ENCODE data around the gene TEAD2.
"Not testable (repeated sequence)": the region's sequence is repeated elsewhere in the genome, so short reads cannot be mapped to it uniquely, and the experiment has no call there.

The TEAD2 gene

DNA sequence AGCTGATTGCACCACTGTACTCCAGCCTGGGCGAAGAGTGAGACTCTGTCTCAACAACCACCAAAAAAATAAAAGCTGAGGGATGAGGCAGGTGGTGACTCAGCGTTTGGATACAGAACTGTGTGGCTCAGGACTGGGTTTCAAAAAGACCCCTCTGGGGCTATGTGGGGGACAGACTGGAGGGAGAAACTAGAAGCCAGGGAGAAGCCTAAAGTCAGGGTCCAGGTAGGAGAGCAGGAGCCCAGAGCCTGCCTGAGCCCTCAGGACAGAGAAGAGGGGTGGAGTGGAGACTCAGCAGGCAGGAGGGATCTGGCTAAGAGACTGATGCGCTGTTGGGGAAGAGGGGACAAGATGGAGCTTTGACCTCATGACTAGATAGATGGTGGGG, 28.8 kb downstream of the TEAD2 start:
- no peak for DNase-seq (ENCODE audit: low spot score)

DNA sequence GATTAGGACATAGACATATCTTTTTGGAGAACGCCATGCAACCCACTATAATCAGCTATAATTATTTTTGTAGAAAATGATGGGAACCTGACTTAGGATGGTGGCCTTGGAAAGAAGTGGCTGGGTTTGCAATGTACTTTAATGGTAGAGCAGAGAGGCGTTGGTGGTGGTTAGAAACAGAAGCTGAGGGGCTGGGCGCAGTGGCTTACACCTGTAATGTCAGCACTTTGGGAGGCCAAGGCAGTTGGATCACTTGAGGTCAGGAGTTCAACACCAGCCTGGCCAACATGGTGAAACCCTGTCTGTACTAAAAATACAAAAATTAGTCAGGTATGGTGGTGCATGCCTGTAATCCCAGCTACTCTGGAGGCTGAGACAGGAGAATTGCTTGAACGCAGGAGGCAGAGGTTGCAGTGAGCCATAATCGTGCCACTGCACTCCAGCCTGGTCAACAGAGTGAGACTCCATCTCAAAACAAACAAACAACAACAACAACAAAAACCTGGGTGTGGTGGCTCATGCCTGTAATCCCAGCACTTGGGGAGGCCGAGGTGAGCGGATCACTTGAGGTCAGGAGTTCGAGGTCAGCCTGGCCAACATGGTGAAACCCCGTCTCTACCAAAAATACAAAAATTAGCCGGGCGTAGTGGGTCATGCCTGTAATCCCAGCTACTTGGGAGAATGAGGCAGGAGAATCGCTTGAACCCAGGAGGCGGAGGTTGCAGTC, 29.4 kb downstream of the TEAD2 start:
- not testable (repeated sequence) for DNase-seq (ENCODE audit: low spot score)

DNA sequence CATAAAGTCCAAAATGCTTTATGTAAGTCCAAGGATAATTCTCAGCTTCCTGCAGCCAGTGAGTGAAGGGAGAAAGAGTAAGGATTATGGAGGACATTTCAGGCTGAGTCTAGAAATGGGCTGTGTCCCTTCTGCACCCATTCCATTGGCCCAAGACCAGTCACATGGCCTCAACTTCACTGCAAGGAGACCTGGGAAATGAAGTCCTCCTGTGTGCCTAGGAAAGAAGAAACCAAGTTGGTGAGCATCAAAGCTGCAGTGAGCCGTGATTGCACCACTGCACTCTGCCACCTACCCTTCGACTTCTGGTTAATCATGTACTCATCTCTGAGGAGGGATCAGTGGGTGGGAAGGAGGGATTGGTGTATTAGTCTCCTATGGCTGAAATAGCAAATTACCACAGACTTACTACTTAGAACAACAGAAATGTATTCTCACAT, 30.6 kb downstream of the TEAD2 start:
- DNase-seq (ENCODE audit: low spot score), result peak; percentile 43

DNA sequence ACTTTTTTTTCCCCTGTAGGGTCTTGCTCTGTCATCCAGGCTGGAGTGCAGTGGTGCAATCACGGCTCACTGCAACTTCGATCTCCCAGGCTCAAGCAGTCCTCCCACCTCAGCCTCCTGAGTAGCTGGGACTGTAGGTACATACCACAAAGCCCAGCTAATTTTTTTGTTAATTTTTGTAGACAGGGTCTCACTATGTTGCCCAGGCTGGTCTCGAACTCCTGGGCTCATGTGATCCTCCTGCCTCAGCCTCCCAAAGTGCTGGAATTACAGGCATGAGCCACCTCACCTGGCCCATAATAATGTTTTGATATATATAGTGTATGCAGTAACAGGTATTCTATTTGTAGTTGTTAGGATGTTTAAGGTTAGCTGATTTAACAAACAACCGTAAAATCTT, 31.0 kb downstream of the TEAD2 start:
- not testable (repeated sequence) for DNase-seq (ENCODE audit: low spot score)

DNA sequence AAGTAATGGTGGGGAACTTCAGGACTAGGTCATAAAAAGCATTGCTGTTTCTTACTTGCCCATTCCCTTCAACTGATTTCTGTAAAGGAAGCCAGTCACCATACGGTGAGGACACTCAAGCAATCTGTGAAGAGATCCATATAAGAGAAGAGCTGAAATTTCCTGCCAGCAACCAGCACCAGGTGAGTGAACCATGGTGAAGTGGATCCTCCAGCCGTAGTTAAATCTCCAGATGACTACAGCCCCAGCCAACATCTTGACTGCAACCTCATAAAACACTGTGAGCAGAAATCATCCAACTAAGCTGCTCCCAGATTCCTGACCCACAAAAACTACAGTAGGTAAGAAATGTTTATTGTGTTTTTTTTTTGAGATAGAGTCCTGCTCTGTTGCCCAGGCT, 33.5 kb downstream of the TEAD2 start:
- DNase-seq (ENCODE audit: low spot score), result no peak

DNA sequence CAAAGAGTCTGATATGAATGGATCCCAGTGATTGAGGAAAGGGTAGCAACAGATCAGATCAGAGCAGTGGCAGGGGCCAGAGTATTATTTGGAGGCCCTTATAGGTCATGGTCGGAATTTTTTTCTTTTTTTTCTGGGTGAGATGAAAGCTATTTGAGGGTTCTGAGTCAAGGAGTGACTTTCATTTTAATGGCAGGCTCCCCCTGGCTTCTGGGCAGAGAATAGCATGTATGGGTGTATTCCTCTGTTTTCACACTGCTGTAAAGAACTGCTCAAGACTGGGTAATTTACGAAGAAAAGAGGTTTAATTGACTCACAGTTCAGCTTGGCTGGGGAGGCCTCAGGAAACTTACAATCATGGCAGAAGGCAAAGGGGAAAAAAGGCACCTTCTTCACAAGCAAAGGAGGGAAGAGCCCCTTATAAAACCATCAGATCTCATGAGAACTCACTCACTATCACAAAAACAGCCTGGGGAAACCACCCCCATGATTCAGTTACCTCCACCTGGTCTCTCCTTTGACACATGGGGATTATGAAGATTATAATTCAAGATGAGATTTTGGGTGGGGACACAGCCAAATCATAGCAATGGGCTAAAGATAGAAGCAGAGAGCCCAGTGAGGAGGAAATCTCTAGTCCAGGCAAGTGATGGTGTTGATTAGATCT, 34.2 kb downstream of the TEAD2 start:
- DNase-seq (ENCODE audit: low spot score), result no peak

DNA sequence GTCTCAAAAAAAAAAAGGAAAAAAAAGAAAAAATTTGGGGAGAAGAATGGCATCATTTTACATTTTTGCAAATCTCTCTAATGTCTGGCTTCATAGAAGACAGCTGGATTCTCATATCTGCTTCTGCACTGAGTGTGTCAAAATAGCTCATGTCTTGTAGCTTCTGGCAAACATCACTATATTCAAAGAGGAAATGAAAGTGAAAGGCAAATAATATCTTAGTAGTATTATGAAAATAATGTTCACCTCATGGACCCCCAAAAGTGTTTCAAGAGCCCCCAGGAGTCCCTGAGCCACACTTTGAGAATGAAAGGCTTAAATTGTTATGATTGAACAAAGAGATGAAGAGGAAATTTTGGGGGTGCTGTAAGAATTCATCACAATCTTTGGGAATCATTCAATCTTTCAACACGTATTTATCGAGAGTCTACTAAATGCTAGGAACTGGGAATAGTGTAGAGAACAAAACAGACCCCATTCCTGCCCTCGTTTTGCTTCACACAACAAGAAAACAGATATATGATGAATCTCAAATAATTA, 36.0 kb downstream of the TEAD2 start:
- DNase-seq (ENCODE audit: low spot score), result no peak

DNA sequence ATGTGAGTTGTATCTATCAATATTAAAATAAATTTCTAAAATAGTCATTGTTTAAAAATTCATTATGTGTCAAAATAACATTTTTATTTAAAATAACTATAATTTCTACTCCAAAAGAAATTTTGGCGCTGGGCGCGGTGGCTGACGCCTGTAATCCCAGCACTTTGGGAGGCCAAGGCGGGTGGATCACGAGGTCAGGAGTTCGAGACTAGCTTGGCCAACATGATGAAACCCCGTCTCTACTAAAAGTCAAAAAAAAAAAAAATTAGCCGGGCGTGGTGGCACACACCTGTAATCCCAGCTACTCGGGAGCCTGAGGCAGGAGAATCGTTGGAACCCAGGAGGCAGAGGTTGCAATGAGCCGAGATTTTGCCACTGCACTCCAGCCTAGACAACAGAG, 36.5 kb downstream of the TEAD2 start:
- DNase-seq (ENCODE audit: low spot score), result not testable (repeated sequence)

DNA sequence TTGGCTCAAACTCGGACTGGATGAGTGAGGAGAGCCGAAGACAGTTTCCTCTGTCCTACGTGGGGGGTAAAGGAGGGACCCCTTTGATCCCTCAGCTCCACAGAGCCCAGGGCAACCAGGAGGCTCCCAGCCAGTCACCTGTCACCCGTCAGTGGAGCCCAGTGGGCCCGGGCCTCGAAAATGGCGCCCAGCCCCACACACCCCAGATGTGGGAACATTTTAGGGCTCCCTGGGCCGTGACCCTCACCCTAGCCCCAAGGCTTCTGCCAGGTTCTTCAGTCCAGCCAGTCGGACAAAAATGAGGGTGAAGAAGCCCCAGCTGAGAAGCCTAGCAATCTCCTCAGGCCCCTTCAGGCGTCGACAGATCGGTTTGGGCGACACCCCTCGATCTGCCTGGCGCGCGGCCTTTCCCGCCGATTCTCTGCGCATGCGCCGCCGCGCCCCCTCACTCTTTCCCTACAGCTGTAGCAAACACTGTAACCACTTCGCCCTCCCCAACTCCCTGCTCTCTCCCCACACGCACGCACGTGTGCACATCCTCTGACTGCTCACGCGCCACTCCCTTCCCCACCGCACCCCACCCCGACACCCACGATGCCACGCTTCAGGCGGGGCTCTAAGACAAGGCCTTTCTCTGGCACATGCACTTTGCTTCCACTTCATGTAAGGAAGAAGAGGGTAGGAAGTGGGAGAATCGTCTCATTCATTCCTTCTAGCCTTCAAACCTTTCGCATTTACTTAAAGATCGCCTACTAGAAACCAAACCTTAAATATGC, 37.2 kb downstream of the TEAD2 start, which contains the start of gene SLC6A16:
Gene SLC6A16 (minus strand): TSS at position 391 of the 776 bp plus-strand sequence. CDS start 13,844 bp downstream, outside the sequence.
- no peak for DNase-seq (ENCODE audit: low spot score)

DNA sequence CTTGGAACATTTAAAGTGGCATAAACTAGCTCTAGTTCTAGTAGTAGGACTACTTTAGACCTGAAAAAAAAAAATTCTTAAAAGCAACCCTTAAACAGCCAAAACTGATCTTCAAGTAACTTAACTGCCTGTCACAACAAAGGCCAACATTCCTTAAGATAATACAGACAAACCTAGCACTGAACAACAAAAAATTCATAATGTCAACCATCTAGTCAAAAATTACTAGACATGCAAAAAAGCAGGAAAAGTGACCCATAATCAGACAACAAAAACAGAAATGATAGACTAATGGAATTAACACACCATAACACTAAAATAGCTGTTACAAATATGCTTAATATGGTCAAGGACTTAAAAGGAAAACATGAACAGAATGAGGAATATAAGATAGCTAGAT, 43.9 kb downstream of the TEAD2 start:
- DNase-seq (ENCODE audit: low spot score), result no peak

DNA sequence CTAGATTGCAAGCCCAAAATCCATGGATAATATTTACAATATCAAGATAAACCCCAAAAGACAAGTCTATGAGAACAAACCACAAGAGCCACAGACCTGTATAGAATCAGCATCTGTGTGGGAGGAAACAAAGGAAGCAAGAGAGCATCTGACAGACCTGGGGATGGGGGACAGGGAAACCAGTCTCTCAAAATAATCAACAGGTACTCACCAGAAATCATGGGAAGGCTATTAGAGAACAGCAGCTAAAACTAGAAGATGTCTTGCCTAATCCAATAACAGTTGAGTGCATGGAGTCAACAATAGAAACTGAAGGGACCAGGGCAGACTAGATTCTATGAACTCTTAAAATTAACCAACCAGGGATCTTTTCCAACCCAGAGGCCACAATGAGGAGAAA, 45.9 kb downstream of the TEAD2 start:
- no peak for DNase-seq (ENCODE audit: low spot score)

DNA sequence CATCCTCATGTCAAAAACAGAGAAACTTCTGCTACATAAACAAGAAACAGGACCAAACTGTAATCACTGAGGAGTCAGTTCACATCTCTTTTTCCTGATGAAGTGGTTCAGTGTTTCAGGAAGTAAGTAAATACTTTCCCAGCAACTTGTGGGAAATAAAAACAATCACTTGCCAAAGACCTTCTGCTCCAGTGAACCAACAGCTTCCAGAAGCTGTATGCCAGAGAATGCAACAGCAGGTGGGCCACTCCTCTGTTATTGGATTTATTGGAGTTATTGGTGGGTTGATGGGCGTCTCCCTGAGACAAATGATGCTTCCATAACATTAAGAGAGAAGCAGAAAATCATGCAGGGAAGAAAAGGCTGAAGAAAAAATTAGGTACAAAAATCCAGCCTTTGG, 47.1 kb downstream of the TEAD2 start:
- DNase-seq (ENCODE audit: low spot score), result no peak

DNA sequence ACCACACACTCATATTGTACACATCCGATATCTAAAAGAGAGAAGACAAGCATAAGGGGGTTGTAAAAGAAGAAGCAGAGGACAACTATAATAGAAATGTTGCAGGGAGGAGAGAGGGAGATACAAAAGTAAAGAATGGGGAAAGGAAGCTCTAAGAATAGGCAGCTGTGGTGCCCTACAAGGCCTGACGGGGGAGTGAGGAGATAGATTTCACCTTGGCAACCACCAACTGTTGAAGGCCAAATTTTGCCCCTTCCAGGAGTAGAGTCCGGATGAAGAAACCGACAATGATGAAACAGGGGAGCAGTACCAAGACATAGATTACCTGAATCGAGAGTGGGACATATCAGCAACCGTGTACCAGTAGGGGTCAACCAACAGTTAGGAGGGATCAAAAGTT, 53.1 kb downstream of the TEAD2 start:
- no peak for DNase-seq (ENCODE audit: low spot score)

DNA sequence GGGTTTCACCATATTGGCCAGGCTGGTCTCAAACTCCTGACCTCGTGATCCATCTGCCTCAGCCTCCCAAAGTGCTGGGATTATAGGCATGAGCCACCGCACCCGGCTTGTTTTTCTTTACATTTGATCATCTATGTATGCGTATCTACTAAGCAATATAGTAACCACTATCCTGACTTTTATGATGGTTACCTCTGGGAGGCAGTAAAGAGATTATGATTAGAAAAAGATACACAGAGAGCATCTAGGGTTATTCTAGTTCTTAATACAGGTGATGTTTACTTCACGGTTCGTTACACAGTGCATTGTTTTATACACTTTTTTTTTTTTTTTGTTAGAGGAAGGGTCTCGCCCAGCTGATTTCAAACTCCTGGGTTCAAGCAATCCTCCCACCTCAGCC, 55.5 kb downstream of the TEAD2 start:
- not testable (repeated sequence) for DNase-seq (ENCODE audit: low spot score)

DNA sequence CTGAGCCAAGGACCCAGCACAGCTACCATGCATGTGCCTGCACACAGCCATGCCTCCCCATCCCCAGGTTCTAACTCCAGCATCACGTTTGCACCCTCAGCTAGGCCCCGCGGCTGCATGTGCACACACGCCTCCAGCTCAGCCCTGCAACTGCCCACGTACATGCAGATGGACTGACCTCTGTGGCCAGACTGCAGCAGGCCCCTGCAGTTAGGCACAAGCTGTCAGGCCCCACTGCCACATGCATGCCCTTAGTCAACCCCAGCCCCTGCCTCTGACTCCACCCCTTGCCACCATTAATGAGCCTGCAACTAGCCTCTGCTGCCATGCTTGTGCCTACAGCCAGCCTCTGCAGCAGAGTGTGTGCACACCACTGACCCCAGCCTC, 60.4 kb downstream of the TEAD2 start:
- no peak for DNase-seq (ENCODE audit: low spot score)

DNA sequence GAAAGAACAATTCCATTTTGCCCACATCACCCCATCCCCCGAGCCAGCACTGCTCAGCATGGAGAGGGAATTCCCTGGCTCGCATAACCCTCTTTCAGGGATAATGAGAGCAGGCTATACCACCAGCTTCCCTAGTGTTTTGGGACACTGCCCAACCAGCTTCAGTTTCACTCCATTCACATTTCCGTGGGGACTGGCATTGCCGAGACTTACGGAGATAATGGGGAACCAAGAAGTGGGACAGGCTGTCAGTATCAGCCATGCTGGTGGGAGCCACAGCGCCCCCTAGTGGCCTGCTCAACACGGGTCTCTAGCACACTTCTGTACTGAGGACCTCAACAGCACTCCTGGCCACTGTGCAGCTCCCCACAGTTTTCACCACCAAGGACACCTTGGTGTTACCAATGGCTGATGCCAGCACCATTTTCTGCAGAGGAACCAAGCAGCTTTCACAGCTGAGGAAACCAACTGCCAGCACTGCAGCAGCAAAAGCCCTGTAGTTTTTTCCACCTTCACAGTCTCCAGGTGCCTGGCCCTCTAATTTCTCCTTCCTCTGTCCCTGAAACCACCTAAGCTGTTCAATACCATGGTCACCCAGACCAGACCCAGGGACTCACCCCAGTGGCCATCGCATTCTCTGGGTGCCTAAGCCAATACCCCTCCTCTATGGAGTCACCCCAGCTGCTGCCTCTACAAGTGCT, 60.9 kb downstream of the TEAD2 start:
- DNase-seq (ENCODE audit: low spot score), result peak; percentile 3

DNA sequence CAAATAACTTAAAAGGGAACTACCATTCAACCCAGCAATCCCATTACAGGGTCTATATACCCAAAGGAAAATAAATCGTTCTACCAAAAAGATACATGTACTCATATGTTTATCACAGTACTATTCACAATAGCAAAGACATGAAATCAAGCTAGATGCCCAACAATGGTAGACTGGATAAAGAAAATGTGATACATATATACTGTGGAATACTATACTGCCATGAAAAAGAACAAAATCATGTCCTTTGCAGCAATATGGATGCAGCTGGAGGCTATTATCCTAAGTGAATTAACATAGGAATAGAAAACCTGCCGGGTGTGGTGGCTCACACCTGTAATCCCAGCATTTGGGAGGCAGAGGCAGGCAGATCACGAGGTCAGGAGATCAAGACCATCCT, 63.6 kb downstream of the TEAD2 start:
- not testable (repeated sequence) for DNase-seq (ENCODE audit: low spot score)

DNA sequence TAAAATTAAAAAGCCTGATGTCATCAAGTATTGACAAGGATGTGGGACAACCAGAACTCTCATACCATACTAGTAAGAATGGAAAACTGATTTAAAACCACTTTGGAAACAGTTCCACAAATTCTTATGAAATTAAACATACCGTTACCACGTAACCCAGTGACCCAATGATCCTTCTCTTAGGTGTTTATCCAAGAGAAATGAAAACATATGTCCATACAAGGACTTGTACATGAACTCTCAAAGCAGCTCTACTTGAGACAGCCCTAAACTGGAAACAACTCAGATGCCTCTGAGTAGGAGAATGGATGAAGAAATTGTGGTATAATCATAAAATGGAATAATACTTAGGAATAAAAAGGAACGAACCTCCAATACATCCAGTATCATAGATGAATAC, 64.8 kb downstream of the TEAD2 start:
- DNase-seq (ENCODE audit: low spot score), result no peak

DNA sequence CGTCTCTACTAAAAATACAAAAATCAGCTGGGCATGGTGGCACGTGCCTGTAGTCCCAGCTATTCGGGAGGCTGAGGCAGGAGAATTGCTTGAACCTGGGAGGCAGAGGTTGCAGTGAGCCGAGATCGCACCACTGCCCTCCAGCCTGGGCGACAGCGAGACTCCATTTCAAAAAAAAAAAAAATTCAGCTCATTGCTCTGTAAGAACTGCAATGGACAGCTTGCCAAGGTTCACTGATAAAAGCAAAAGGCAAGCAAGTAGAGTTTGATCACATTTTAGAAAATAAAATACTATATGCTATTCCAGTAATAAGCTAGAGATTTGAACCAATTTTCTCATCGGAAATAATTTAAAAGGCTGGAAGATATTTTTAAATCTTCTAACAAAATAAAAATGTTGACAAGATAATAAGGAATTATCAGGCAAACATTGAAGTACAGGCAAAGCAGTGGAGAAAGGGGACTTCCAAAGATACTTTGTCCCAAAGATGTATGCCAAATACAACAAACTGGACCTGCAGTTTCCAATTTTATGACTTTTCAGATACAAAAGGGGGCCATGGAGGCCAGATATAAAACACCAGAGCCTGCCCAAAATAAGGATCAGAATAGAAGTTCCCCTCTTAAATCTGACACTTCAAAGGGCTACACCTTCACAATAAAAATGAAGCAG, 66.9 kb downstream of the TEAD2 start:
- DNase-seq (ENCODE audit: low spot score), result no peak

DNA sequence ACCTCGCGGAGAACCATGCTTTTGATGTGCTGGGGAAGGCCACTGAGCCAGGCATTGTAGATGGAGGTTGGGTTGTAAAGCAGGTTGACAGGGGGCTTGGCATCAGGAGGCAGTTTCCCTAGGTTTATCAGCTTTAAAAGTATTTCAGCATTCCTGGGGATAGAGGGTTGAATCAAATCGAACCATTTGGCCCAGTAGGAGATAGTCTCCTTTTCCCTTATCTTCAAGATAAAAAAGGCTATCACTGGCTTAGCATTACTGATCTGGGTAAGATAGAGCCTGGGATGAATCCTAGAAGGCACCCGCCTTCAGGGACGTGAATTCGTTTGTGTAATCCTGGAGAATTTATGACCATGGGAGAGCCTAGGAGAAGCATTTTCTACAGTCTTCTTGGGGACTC, 67.8 kb downstream of the TEAD2 start:
- DNase-seq (ENCODE audit: low spot score), result no peak

Data from SK-N-DZ (cell line).